Uterus (tissue), 4 donors: ENCODE measurements around the gene CD81. TPM values are rescaled to one million over a fixed set of nuclear protein-coding genes. Genes with fewer than 3 reads are reported as not detected.

Experiments used
- DNase-seq, 2 donors: peaks; one replicate each; pipeline ENCODE4 v3.0.0-alpha.2; 2019 to 2020
- H3K27ac ChIP-seq, 2 donors: fragments of 200-600 bp; sonication (generic); 1 replicate in 1 of 2; 2 replicates in 1 of 2; pipeline ENCODE4 v1.5.1; 2016 to 2018
- H3K27me3 ChIP-seq, 2 donors: fragments of 200-600 bp; sonication (generic); one replicate each; pipeline ENCODE4 v1.5.1; 2018 to 2019; ENCODE audit warnings: control low read depth in 1 of 2
- H3K36me3 ChIP-seq, 2 donors: fragments of 200-600 bp; sonication (generic); one replicate each; pipeline ENCODE4 v1.5.1; 2019; ENCODE audit warnings: control low read depth in 1 of 2
- H3K4me1 ChIP-seq, 2 donors: fragments of 200-600 bp; sonication (generic); one replicate each; pipeline ENCODE4 v1.5.1; 2018 to 2019; ENCODE audit warnings: control low read depth in 1 of 2
- H3K4me3 ChIP-seq, 2 donors: fragments of 200-600 bp; sonication (generic); 1 replicate in 1 of 2; 2 replicates in 1 of 2; pipeline ENCODE4 v1.5.1; 2018 to 2019; ENCODE audit warnings: mild to moderate bottlenecking in 1 of 2
- H3K9me3 ChIP-seq, 2 donors: fragments of 200-600 bp; sonication (generic); one replicate each; pipeline ENCODE4 v1.5.1; 2019; ENCODE audit warnings: control low read depth in 1 of 2
- POLR2A ChIP-seq, 2 donors: fragments of 450-650 bp; IDR thresholded peaks; one replicate each; pipeline ENCODE4 v1.6.1; 2016; ENCODE audit warnings: antibody characterized with exemption in 2 of 2, mild to moderate bottlenecking in 1 of 2, moderate library complexity in 1 of 2
- intact Hi-C: fragments of 100-400 bp; cut with DNase I; formaldehyde crosslinking; loops from one replicate; pipeline ENCODE4 v1.15.1; 2023; ENCODE audit warnings: low total_unique reads
- total RNA-seq, 4 donors: library from RNA; depleted of rRNA in 3 of 4; stranded (reverse); fragments of >200 nt in 3 of 4; gene quantifications; one replicate each; pipeline versions ENCODE4 v1.1.0 to v1.2.4, GENCODE V29; 2014 to 2023
- TF ChIP-seq, protein P1 (sequence below), 4 experiments: fragments of 200-600 bp in 2 of 4; fragments of 450-650 bp in 2 of 4; sonication (generic) in 2 of 4; IDR thresholded peaks; one replicate each; pipeline ENCODE4 v1.5.1; 2016 to 2019; ENCODE audit warnings: antibody characterized with exemption in 4 of 4, mild to moderate bottlenecking in 2 of 4, moderate library complexity in 1 of 4
- donor health status: DM: yes; HTN: yes; CAD: no.

The CD81 gene
- total RNA-seq, 4 donors from 2014 or later = 394 to 852 (median 626) TPM

DNA sequence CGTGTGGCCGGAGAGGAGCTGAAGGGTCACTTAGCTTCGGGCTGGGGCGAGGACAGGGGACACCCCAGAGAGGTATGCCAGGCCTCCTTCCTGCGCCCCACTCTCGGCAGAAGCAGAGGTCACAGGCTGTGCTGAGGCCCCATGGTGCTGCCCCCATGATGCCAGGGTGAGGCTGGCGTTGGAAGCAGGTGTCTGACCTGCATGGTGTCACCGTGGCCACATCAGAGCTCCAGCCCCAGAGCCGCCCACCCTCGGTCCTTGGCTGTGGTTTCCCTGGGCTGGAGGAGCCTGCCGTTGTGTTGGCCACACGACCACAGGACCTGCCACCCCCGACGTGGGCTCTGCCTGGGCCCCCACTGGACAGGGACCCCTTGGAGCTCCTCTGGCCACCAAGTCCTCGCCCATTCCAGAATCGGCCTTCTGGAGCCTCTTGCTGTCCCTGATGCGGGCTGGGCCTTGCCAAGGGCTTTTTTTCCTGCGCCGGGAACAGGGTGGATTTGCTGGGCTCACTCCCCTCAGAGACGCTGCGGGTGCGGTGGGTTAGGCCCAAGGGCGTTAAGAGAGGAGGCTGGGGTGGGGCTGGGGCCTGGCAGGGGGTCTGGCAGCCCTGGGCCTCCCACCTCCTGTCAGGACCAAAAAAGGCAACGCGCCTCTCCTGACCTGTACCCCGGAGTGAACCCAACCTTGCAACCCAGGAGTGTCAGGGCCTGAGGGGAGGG, 15.3 kb downstream of the CD81 start:
- H3K27ac ChIP-seq = peak overlapping the region; percentile 82 to 91
- no peaks in the 10 kb centered on the region for H3K36me3 ChIP-seq
- H3K9me3 ChIP-seq = no peaks in the 10 kb centered on the region
- TF ChIP-seq, protein P1, sequence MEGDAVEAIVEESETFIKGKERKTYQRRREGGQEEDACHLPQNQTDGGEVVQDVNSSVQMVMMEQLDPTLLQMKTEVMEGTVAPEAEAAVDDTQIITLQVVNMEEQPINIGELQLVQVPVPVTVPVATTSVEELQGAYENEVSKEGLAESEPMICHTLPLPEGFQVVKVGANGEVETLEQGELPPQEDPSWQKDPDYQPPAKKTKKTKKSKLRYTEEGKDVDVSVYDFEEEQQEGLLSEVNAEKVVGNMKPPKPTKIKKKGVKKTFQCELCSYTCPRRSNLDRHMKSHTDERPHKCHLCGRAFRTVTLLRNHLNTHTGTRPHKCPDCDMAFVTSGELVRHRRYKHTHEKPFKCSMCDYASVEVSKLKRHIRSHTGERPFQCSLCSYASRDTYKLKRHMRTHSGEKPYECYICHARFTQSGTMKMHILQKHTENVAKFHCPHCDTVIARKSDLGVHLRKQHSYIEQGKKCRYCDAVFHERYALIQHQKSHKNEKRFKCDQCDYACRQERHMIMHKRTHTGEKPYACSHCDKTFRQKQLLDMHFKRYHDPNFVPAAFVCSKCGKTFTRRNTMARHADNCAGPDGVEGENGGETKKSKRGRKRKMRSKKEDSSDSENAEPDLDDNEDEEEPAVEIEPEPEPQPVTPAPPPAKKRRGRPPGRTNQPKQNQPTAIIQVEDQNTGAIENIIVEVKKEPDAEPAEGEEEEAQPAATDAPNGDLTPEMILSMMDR (IDR thresholded peaks at IDR 0.05) = no peak
- no peak for TF ChIP-seq POLR2A (IDR thresholded peaks at IDR 0.05)
- H3K4me3 ChIP-seq = no peak overlapping the region
- DNase-seq = no peak
- no peaks in the 10 kb centered on the region for H3K27me3 ChIP-seq
- peaks cover 24 to 53% of the 10 kb centered on the region in 2 donors for H3K4me1 ChIP-seq
- intact Hi-C loops = no loop called here

DNA sequence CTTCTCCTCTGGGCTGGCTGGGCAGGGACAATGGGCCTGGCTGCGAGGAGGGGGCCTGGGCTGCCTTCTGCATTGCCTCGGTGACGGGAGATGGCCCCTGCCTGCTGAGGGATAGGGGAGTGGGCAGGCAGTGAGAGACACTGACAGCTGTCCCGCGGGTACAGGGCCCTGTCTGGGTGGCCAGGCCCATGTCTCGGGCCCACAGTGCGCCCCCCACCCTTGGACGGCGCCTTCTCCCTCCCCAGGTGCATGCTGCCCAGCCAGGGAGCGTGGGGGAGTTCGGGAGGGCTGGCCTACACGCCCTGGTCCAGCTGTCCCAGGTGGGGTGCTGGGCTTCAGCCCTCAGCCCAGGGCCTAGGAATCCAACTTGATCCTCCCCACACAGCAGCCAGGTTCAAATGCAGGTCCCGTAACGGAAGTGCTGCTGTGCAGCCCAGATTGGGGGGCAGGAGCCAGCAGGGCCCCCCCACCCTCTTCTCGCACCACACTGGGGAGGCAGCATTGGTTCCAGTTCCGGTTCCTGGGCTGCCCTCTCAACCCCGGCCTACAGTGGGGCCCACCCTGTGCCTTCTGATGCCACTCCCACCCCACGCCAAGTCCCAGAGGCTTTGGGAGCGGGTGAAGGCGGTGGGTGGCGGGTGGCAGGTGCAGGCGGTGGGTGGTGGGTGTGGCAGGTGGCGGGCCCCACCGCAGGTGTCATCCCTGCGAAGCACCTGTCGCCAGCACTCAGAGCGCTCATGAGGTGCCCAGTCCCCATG, 16.2 kb downstream of the CD81 start:
- intact Hi-C loops = no loop called here
- Histone ChIP-seq H3K4me3 (no peak overlapping the region), H3K27me3 (no peaks in the 10 kb centered on the region), H3K9me3 (no peaks in the 10 kb centered on the region), H3K4me1 (peaks cover 20 to 46% of the 10 kb centered on the region in 2 donors), H3K27ac (peak overlapping the region; percentile 82 to 91), H3K36me3 (no peaks in the 10 kb centered on the region)
- no peak for DNase-seq
- TF ChIP-seq POLR2A (IDR thresholded peaks at IDR 0.05) = no peak
- TF ChIP-seq, protein P1 (IDR thresholded peaks at IDR 0.05) = no peak

DNA sequence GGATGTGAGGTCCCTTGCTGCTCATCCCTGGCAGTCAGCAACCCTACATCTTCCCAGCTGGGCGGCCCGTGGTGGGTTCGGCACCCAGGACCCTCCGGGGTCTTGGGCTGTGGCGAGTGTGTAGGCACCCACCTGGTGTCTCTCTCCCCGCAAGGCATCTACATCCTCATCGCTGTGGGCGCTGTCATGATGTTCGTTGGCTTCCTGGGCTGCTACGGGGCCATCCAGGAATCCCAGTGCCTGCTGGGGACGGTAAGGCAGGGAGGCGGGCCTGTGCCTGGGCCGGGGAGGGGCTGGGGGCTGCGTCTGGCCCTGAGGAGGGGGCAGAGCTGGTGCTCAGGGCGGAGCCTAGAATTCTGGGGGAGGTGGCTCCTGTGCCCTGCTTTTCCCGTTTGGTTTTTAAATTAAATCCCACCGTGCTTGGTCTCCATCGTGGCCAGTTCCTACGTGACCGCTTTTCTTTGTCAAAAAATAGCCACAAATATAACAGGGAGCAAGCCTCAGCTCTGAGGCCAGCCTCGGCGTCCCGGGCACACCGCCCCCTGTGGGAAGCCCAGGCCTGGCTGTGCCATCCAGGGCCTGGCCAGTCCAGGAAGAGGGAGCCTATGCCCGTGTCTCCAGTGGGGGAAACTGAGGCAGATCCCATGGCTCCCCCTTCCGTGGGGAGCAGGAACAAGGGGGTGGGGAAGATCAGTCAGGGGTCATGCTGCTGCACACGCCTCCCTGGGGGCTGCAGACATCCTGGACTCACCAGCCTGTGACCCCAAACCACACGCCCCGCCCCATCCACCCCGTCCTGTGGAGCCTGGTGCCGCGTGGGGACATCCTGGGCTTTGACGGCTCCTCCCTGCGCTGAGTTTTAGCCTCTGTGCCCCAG, 17.1 kb downstream of the CD81 start:
- no peak overlapping the region for H3K4me3 ChIP-seq
- H3K9me3 ChIP-seq = no peaks in the 10 kb centered on the region
- H3K4me1 ChIP-seq = peaks cover 12 to 40% of the 10 kb centered on the region in 2 donors
- peak overlapping the region; percentile 82 to 91 for H3K27ac ChIP-seq
- DNase-seq = no peak
- H3K36me3 ChIP-seq = no peaks in the 10 kb centered on the region
- no peaks in the 10 kb centered on the region for H3K27me3 ChIP-seq
- TF ChIP-seq POLR2A (IDR thresholded peaks at IDR 0.05) = no peak
- TF ChIP-seq, protein P1 (IDR thresholded peaks at IDR 0.05) = no peak
- intact Hi-C loops = no loop called here

DNA sequence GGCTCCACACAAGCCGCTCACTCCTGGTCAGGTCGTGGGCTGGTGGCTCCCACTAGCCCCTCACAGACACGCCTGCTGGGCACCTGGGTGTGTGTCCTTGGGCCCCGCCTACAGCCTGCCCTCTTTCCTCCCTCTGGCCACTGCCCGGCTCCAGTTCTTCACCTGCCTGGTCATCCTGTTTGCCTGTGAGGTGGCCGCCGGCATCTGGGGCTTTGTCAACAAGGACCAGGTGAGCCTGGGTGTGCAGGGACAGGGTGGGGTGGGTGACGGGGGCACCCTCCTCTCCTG, 17.7 kb downstream of the CD81 start:
- H3K27ac ChIP-seq = peak overlapping the region; percentile 82 to 91
- H3K9me3 ChIP-seq = no peaks in the 10 kb centered on the region
- no peaks in the 10 kb centered on the region for H3K27me3 ChIP-seq
- intact Hi-C loops = no loop called here
- no peak for DNase-seq
- H3K36me3 ChIP-seq = no peaks in the 10 kb centered on the region
- no peak overlapping the region for H3K4me3 ChIP-seq
- peaks cover 8 to 39% of the 10 kb centered on the region in 2 donors for H3K4me1 ChIP-seq
- TF ChIP-seq POLR2A (IDR thresholded peaks at IDR 0.05) = no peak
- TF ChIP-seq, protein P1 (IDR thresholded peaks at IDR 0.05) = no peak
